ENCODE measurements around the gene MLH3.
"Not testable (repeated sequence)": the region's sequence is repeated elsewhere in the genome, so short reads cannot be mapped to it uniquely, and the experiment has no call there.

Gene MLH3

GRCh38 chr14:75079521-75079920, 28.3 kb upstream of the MLH3 start:
- TF ChIP-seq, protein P1, sequence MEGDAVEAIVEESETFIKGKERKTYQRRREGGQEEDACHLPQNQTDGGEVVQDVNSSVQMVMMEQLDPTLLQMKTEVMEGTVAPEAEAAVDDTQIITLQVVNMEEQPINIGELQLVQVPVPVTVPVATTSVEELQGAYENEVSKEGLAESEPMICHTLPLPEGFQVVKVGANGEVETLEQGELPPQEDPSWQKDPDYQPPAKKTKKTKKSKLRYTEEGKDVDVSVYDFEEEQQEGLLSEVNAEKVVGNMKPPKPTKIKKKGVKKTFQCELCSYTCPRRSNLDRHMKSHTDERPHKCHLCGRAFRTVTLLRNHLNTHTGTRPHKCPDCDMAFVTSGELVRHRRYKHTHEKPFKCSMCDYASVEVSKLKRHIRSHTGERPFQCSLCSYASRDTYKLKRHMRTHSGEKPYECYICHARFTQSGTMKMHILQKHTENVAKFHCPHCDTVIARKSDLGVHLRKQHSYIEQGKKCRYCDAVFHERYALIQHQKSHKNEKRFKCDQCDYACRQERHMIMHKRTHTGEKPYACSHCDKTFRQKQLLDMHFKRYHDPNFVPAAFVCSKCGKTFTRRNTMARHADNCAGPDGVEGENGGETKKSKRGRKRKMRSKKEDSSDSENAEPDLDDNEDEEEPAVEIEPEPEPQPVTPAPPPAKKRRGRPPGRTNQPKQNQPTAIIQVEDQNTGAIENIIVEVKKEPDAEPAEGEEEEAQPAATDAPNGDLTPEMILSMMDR (conservative IDR thresholded peaks at IDR 0.05; ENCODE audit: low read depth, low read length): no peak
- DNase-seq (ENCODE audit: low read depth): no peak
- no peak overlapping the region for H3K4me3 ChIP-seq (ENCODE audit: low read length)

DNA sequence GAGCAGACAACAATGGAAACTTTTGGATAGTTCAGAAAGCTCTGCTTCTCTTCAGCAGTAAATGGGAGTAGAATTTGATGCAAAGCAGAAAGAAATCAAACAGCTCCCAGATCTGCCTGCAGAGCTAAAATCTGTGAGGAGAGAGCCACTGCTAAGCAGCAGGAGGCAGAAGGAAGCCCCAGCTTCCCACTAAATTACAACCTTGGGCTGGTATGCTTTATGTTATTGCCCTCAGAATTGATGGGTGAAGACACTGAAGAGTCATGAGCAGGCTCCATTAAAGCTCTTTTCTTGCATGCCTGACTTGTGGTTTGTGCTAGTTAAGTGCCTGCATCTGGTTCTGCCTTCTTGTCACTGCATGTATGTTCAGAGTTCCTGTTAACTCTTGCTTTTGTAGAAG, 26.5 kb upstream of the MLH3 start:
- TF ChIP-seq, protein P1 (conservative IDR thresholded peaks at IDR 0.05; ENCODE audit: low read depth, low read length): no peak
- no peak for DNase-seq (ENCODE audit: low read depth)
- H3K4me3 ChIP-seq (ENCODE audit: low read length): no peak overlapping the region

GRCh38 chr14:75070383-75070782, 19.1 kb upstream of the MLH3 start:
- DNase-seq (ENCODE audit: low read depth): no peak
- H3K4me3 ChIP-seq (ENCODE audit: low read length): no peak overlapping the region
- TF ChIP-seq, protein P1 (conservative IDR thresholded peaks at IDR 0.05; ENCODE audit: low read depth, low read length): no peak

GRCh38 chr14:75069811-75070145, 18.5 kb upstream of the MLH3 start:
- DNase-seq (ENCODE audit: low read depth): no peak
- TF ChIP-seq, protein P1 (conservative IDR thresholded peaks at IDR 0.05; ENCODE audit: low read depth, low read length): no peak
- H3K4me3 ChIP-seq (ENCODE audit: low read length): peak overlapping the region; percentile 66

DNA sequence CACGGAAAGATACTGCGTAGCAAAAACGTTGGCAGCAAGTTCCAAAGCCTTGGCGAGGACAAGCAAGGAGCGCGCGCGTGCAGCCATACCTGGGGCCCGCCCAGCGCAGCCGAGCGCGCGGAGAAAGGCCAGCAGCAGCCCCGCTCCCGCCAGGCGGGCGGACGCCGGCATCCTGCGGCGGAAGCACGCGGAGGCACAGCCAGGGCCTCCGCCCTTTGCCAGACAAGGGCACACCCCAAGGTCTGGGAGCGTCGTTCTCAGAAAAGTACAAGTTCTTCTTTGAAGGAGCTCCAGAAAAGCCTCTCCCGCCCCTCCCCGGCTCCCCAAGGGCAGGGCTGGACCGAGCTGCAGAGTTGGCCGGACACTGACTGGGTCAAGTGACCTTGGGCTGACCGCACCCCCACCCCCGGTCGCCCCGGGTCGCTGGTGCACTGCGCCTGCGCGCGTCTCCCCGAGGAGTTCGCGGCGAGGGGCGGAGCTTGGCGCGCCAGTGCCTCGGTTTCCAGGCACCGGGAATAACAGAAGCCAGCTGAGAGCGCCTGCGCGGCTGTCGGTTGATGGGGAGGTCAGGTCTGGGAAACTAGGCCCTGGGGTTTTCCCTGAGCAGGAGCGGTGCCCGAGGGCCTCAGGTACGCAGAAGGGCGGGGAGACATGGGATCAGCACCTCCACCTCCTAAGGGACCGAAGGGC, 18.0 kb upstream of the MLH3 start, which contains the start of gene ZC2HC1C:
ZC2HC1C (plus strand) TSS at position 521 of the 690 bp plus-strand sequence. CDS start 933 bp downstream, outside the sequence.
- peak; percentile 61 for DNase-seq (ENCODE audit: low read depth)
- TF ChIP-seq, protein P1 (conservative IDR thresholded peaks at IDR 0.05; ENCODE audit: low read depth, low read length): no peak
- peak within 1 kb of the TSS; percentile 66 for H3K4me3 ChIP-seq (ENCODE audit: low read length)

GRCh38 chr14:75068294-75069120, 17.2 kb upstream of the MLH3 start:
- TF ChIP-seq, protein P1 (conservative IDR thresholded peaks at IDR 0.05; ENCODE audit: low read depth, low read length): no peak
- H3K4me3 ChIP-seq (ENCODE audit: low read length): peak overlapping the region; percentile 66
- DNase-seq (ENCODE audit: low read depth): no peak

- not testable (repeated sequence) for DNase-seq (ENCODE audit: low read depth); H3K4me3 ChIP-seq (ENCODE audit: low read length)
These were observed 16.5 kb upstream of the MLH3 start for GRCh38 chr14:75067765-75068164.
